Measurements from ENCODE around the gene PABPC1L. TPM values are rescaled to one million over a fixed set of nuclear protein-coding genes. Genes with fewer than 3 reads are reported as not detected.

The PABPC1L gene
- total RNA-seq, 1 experiment from 2014 or later = 42.2 TPM

GRCh38 chr20:44961011-44961869, 51.4 kb downstream of the PABPC1L start:
- peak; percentile 39 for DNase-seq (ENCODE audit: low spot score)

GRCh38 chr20:44961870-44962267, 52.0 kb downstream of the PABPC1L start:
- Histone ChIP-seq H3K36me3 (ENCODE audit: insufficient read depth, low read length, poor library complexity, severe bottlenecking) (no peaks in the 10 kb centered on the region), H3K9me3 (ENCODE audit: low read depth, low read length, poor library complexity, severe bottlenecking) (no peaks in the 10 kb centered on the region), H3K27ac (ENCODE audit: low read depth, low read length, poor library complexity, severe bottlenecking) (no peak overlapping the region), H3K4me3 (ENCODE audit: low read depth, low read length, poor library complexity, severe bottlenecking) (no peak overlapping the region), H3K4me1 (ENCODE audit: insufficient read depth, low read length, poor library complexity, severe bottlenecking) (peaks cover 26% of the 10 kb centered on the region), H3K27me3 (replicated peaks; ENCODE audit: insufficient read depth, low read depth, low read length, poor library complexity) (no peaks in the 10 kb centered on the region)
- ChIA-PET POLR2A (ENCODE audit: low non-redundant PET) (no interaction called here), CTCF (no interaction called here)
- BruUV-seq (replicated peaks) = no TSS peak
- intact Hi-C loops (cut with micrococcal nuclease; ENCODE audit: unreplicated experiment) = no loop called here
- peak; percentile 61 for DNase-seq (ENCODE audit: low spot score)
- TF ChIP-seq CTCF (conservative IDR thresholded peaks at IDR 0.05; ENCODE audit: low read depth, low read length) = no peak
- no peak for TF ChIP-seq EZH2 (IDR thresholded peaks at IDR 0.05; ENCODE audit: borderline replicate concordance, low read depth, low read length, poor library complexity, severe bottlenecking)

More at GRCh38 chr20:44961011-44961869, 51.4 kb downstream of the PABPC1L start:
- Histone ChIP-seq H3K9me3 (ENCODE audit: low read depth, low read length, poor library complexity, severe bottlenecking) (no peaks in the 10 kb centered on the region), H3K4me3 (ENCODE audit: low read depth, low read length, poor library complexity, severe bottlenecking) (no peak overlapping the region), H3K4me1 (ENCODE audit: insufficient read depth, low read length, poor library complexity, severe bottlenecking) (peaks cover 26% of the 10 kb centered on the region), H3K27me3 (replicated peaks; ENCODE audit: insufficient read depth, low read depth, low read length, poor library complexity) (no peaks in the 10 kb centered on the region), H3K27ac (ENCODE audit: low read depth, low read length, poor library complexity, severe bottlenecking) (no peak overlapping the region), H3K36me3 (ENCODE audit: insufficient read depth, low read length, poor library complexity, severe bottlenecking) (peaks cover 3% of the 10 kb centered on the region)
- intact Hi-C loops (cut with micrococcal nuclease; ENCODE audit: unreplicated experiment) = no loop called here
- TF ChIP-seq EZH2 (IDR thresholded peaks at IDR 0.05; ENCODE audit: borderline replicate concordance, low read depth, low read length, poor library complexity, severe bottlenecking) = no peak
- no peak for TF ChIP-seq CTCF (conservative IDR thresholded peaks at IDR 0.05; ENCODE audit: low read depth, low read length)
- CTCF ChIA-PET = no interaction called here
- POLR2A ChIA-PET (ENCODE audit: low non-redundant PET) = no interaction called here
- BruUV-seq (replicated peaks) = no TSS peak

GRCh38 chr20:44962483-44962882, 52.6 kb downstream of the PABPC1L start:
- TF ChIP-seq EZH2 (IDR thresholded peaks at IDR 0.05; ENCODE audit: borderline replicate concordance, low read depth, low read length, poor library complexity, severe bottlenecking) = no peak
- TF ChIP-seq CTCF (conservative IDR thresholded peaks at IDR 0.05; ENCODE audit: low read depth, low read length) = no peak
- H3K9me3 ChIP-seq (ENCODE audit: low read depth, low read length, poor library complexity, severe bottlenecking) = no peaks in the 10 kb centered on the region
- no peak for DNase-seq (ENCODE audit: low spot score)
- no peaks in the 10 kb centered on the region for H3K36me3 ChIP-seq (ENCODE audit: insufficient read depth, low read length, poor library complexity, severe bottlenecking)
- peaks cover 31% of the 10 kb centered on the region for H3K4me1 ChIP-seq (ENCODE audit: insufficient read depth, low read length, poor library complexity, severe bottlenecking)
- CTCF ChIA-PET = no interaction called here
- H3K4me3 ChIP-seq (ENCODE audit: low read depth, low read length, poor library complexity, severe bottlenecking) = no peak overlapping the region
- intact Hi-C loops (cut with micrococcal nuclease; ENCODE audit: unreplicated experiment) = no loop called here
- H3K27me3 ChIP-seq (replicated peaks; ENCODE audit: insufficient read depth, low read depth, low read length, poor library complexity) = no peaks in the 10 kb centered on the region
- no TSS peak for BruUV-seq (replicated peaks)
- H3K27ac ChIP-seq (ENCODE audit: low read depth, low read length, poor library complexity, severe bottlenecking) = no peak overlapping the region
- POLR2A ChIA-PET (ENCODE audit: low non-redundant PET) = no interaction called here

Data from A673 (cell line).